ENCODE data around the gene SLF2.

- TF ChIP-seq CTCF (IDR thresholded peaks at IDR 0.05; ENCODE audit: low read depth, low read length, missing input control), result no peak
- no peak for TF ChIP-seq MAX (IDR thresholded peaks at IDR 0.05)
- TF ChIP-seq REST (IDR thresholded peaks at IDR 0.05), result no peak
- no peak for TF ChIP-seq JUND (IDR thresholded peaks at IDR 0.05)
These were observed 92.6 kb downstream of the SLF2 start for GRCh38 chr10:101005361-101005760.

All from liver (tissue), 3 donors.